HepG2 (cell line): Measurements from ENCODE around the gene AMBRA1. TPM values are rescaled to one million over a fixed set of nuclear protein-coding genes. Genes with fewer than 3 reads are reported as not detected.
A peak's percentile ranks its signal among the peaks of the same experiment; 100 is the strongest.

Experiments used
- ATF7 ChIP-seq, 2 experiments: fragments of 450-650 bp in 1 of 2; sonication (generic) in 1 of 2; formaldehyde crosslinking in 1 of 2; IDR thresholded peaks; 2 replicates each; pipeline versions ENCODE4 v1.4.0 to v1.6.1; 2016 to 2020; ENCODE audit warnings: antibody characterized with exemption in 1 of 2, mild to moderate bottlenecking in 1 of 2, missing genetic modification reagents in 1 of 2
- BRF2 ChIP-seq: sonication (generic); formaldehyde crosslinking; IDR thresholded peaks from 2 replicates; pipeline ENCODE4 v1.8.1; 2022; ENCODE audit warnings: mild to moderate bottlenecking, missing genetic modification reagents
- NFKBIZ ChIP-seq: IDR thresholded peaks from 2 replicates; pipeline ENCODE4 v1.6.1; 2018; ENCODE audit warnings: missing genetic modification reagents, missing compliant biosample characterization
- SOX5 ChIP-seq: IDR thresholded peaks from 2 replicates; pipeline ENCODE4 v1.6.1; 2016; ENCODE audit warnings: borderline replicate concordance
- TBX3 ChIP-seq: fragments of 450-650 bp; IDR thresholded peaks from 2 replicates; pipeline ENCODE4 v1.6.1; 2017; ENCODE audit warnings: antibody characterized with exemption, mild to moderate bottlenecking, inconsistent platforms, borderline replicate concordance
- WIZ ChIP-seq: sonication (generic); formaldehyde crosslinking; IDR thresholded peaks from 2 replicates; pipeline ENCODE4 v1.5.1; 2020; ENCODE audit warnings: mild to moderate bottlenecking, missing genetic modification reagents
- ZBTB46 ChIP-seq: sonication (generic); formaldehyde crosslinking; IDR thresholded peaks from 2 replicates; pipeline ENCODE4 v1.4.0; 2020; ENCODE audit warnings: mild to moderate bottlenecking, missing genetic modification reagents, borderline replicate concordance
- ZNF512B ChIP-seq: sonication (generic); formaldehyde crosslinking; IDR thresholded peaks from 2 replicates; pipeline ENCODE4 v1.5.1; 2020; ENCODE audit warnings: missing genetic modification reagents, mild to moderate bottlenecking, borderline replicate concordance
- ZNF660 ChIP-seq: sonication (generic); formaldehyde crosslinking; IDR thresholded peaks from 2 replicates; pipeline ENCODE4 v1.5.1; 2020; ENCODE audit warnings: mild to moderate bottlenecking, low read depth, missing genetic modification reagents, borderline replicate concordance
- ZNF816 ChIP-seq: sonication (generic); formaldehyde crosslinking; IDR thresholded peaks from 2 replicates; pipeline ENCODE4 v1.8.0; 2022; ENCODE audit warnings: missing genetic modification reagents, mild to moderate bottlenecking, borderline replicate concordance
- polyA plus RNA-seq, 8 experiments: library from polyadenylated mRNA; depleted of rRNA in 3 of 8; stranded (reverse) in 7 of 8; unstranded in 1 of 8; fragments of >200 nt; fragmentation: Illumina TruSeq in 4 of 8; extraction: Trizol in 4 of 8; gene quantifications; 2 replicates each; pipeline versions ENCODE4 v1.2.1 to v1.2.3, GENCODE V29; 2011 to 2016; ENCODE audit warnings: low read depth in 4 of 8, missing spikeins in 1 of 8, mixed read lengths in 1 of 8; ENCODE audit not compliant: insufficient read depth in 1 of 8
- total RNA-seq, 5 experiments: library from RNA; depleted of rRNA; stranded (reverse); fragments of >200 nt; fragmentation: Illumina TruSeq; extraction: Trizol; gene quantifications; 2 replicates each; pipeline ENCODE4 v1.2.3, GENCODE V29; 2016; ENCODE audit warnings: low read depth in 1 of 5
- TF ChIP-seq, protein P1 (sequence below): sonication (generic); formaldehyde crosslinking; IDR thresholded peaks from 2 replicates; pipeline ENCODE4 v1.8.0; 2022; ENCODE audit warnings: mild to moderate bottlenecking, missing genetic modification reagents, moderate library complexity
- TF ChIP-seq, protein P2 (sequence below): sonication (generic); formaldehyde crosslinking; IDR thresholded peaks from 2 replicates; pipeline ENCODE4 v1.8.0; 2022; ENCODE audit warnings: low read depth, missing genetic modification reagents
- TF ChIP-seq, protein P3 (sequence below): sonication (generic); formaldehyde crosslinking; IDR thresholded peaks from 2 replicates; pipeline ENCODE4 v1.4.0; 2020; ENCODE audit warnings: missing genetic modification reagents

Gene AMBRA1
- total and polyA plus RNA-seq, 2 of the 13 experiments (the other 11 are each of a cell fraction or from before 2014, with no cell fraction given): 15.7 to 26.0 TPM

- TF ChIP-seq BRF2 (CRISPR knock-in tag): no peak
- no peak for TF ChIP-seq ZNF660 (CRISPR knock-in tag)
- no peak for TF ChIP-seq ZNF816 (CRISPR knock-in tag)
- TF ChIP-seq, protein P1, sequence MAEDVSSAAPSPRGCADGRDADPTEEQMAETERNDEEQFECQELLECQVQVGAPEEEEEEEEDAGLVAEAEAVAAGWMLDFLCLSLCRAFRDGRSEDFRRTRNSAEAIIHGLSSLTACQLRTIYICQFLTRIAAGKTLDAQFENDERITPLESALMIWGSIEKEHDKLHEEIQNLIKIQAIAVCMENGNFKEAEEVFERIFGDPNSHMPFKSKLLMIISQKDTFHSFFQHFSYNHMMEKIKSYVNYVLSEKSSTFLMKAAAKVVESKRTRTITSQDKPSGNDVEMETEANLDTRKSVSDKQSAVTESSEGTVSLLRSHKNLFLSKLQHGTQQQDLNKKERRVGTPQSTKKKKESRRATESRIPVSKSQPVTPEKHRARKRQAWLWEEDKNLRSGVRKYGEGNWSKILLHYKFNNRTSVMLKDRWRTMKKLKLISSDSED (CRISPR knock-in tag): no peak
- no peak for TF ChIP-seq ZBTB46
- TF ChIP-seq, protein P2, sequence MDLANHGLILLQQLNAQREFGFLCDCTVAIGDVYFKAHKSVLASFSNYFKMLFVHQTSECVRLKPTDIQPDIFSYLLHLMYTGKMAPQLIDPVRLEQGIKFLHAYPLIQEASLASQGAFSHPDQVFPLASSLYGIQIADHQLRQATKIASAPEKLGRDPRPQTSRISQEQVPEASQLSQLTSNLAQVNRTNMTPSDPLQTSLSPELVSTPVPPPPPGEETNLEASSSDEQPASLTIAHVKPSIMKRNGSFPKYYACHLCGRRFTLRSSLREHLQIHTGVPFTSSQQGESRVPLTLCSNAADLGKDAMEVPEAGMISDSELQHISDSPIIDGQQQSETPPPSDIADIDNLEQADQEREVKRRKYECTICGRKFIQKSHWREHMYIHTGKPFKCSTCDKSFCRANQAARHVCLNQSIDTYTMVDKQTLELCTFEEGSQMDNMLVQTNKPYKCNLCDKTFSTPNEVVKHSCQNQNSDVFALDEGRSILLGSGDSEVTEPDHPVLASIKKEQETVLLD (CRISPR knock-in tag): no peak
- no peak for TF ChIP-seq ATF7 (IDR thresholded peaks at IDR 0.05)
- TF ChIP-seq ATF7 (CRISPR knock-in tag; IDR thresholded peaks at IDR 0.05): no peak
- no peak for TF ChIP-seq WIZ (CRISPR knock-in tag)
- TF ChIP-seq, protein P3, sequence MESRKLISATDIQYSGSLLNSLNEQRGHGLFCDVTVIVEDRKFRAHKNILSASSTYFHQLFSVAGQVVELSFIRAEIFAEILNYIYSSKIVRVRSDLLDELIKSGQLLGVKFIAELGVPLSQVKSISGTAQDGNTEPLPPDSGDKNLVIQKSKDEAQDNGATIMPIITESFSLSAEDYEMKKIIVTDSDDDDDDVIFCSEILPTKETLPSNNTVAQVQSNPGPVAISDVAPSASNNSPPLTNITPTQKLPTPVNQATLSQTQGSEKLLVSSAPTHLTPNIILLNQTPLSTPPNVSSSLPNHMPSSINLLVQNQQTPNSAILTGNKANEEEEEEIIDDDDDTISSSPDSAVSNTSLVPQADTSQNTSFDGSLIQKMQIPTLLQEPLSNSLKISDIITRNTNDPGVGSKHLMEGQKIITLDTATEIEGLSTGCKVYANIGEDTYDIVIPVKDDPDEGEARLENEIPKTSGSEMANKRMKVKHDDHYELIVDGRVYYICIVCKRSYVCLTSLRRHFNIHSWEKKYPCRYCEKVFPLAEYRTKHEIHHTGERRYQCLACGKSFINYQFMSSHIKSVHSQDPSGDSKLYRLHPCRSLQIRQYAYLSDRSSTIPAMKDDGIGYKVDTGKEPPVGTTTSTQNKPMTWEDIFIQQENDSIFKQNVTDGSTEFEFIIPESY (CRISPR knock-in tag): no peak
- TF ChIP-seq ZNF512B: no peak
- peak; percentile 65; the same call in 1 of the 2 replicates for TF ChIP-seq SOX5 (CRISPR knock-in tag)
- TF ChIP-seq NFKBIZ (CRISPR knock-in tag): no peak
- no peak for TF ChIP-seq TBX3
Measured at GRCh38 chr11:46557684-46558151, 36.1 kb downstream of the AMBRA1 start (continued).
